Tibial artery (tissue), 4 donors: ENCODE results near the gene PKIB.

Experiments used
- DNase-seq, 2 donors: peaks; one replicate each; pipeline ENCODE4 v3.0.0-alpha.2; 2019
- H3K27ac ChIP-seq, 2 donors: fragments of 200-600 bp; sonication (generic) in 1 of 2; 1 replicate in 1 of 2; 2 replicates in 1 of 2; pipeline ENCODE4 v1.5.1; 2018 to 2019; ENCODE audit warnings: mild to moderate bottlenecking in 1 of 2
- H3K27me3 ChIP-seq, 2 donors: fragments of 200-600 bp; sonication (generic) in 1 of 2; one replicate each; pipeline versions ENCODE4 v1.5.1 to v1.6.0; 2016 to 2019
- H3K36me3 ChIP-seq, 3 donors: fragments of 200-600 bp; sonication (generic) in 2 of 3; one replicate each; pipeline ENCODE4 v1.5.1; 2016 to 2019; ENCODE audit warnings: mild to moderate bottlenecking in 2 of 3
- H3K4me1 ChIP-seq, 4 donors: fragments of 200-600 bp; sonication (generic) in 2 of 4; 1 replicate in 3 of 4; 2 replicates in 1 of 4; pipeline ENCODE4 v1.5.1; 2016 to 2019
- H3K4me3 ChIP-seq, 2 donors: fragments of 200-600 bp; sonication (generic) in 1 of 2; 1 replicate in 1 of 2; 2 replicates in 1 of 2; pipeline ENCODE4 v1.5.1; 2018 to 2019; ENCODE audit warnings: mild to moderate bottlenecking in 2 of 2
- H3K9me3 ChIP-seq, 3 donors: fragments of 200-600 bp; sonication (generic) in 1 of 3; one replicate each; pipeline ENCODE4 v1.5.1; 2016 to 2019
- CTCF ChIP-seq, 2 experiments: fragments of 200-600 bp in 1 of 2; fragments of 450-650 bp in 1 of 2; IDR thresholded peaks; one replicate each; pipeline ENCODE4 v1.5.1; 2017 to 2019; ENCODE audit warnings: antibody characterized with exemption in 2 of 2, mild to moderate bottlenecking in 1 of 2, moderate library complexity in 1 of 2
- intact Hi-C: fragments of 100-400 bp; cut with DNase I; formaldehyde crosslinking; loops from one replicate; pipeline ENCODE4 v1.15.0; 2023; ENCODE audit warnings: low total_unique reads

Gene PKIB

DNA sequence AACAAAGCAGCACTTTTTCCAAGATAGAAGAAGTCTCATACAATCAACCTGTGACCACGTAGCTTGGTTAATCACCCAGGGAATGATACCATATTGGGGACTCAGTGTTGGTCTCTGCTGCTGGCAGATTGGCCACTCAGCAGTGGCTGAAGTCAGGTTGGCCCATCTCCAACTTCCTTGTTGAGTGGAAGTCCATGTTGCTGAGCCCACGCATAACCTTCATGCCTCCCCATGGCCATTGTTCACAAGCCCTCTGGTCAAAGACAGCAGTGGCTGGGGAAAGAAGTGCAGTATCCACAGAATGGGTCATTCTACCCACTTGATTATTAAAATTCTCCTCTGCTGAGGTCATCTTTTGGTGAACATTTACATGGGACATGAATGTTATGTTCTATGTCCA lies 38.5 kb downstream of the PKIB start:
- no peak for TF ChIP-seq CTCF (IDR thresholded peaks at IDR 0.05)

DNA sequence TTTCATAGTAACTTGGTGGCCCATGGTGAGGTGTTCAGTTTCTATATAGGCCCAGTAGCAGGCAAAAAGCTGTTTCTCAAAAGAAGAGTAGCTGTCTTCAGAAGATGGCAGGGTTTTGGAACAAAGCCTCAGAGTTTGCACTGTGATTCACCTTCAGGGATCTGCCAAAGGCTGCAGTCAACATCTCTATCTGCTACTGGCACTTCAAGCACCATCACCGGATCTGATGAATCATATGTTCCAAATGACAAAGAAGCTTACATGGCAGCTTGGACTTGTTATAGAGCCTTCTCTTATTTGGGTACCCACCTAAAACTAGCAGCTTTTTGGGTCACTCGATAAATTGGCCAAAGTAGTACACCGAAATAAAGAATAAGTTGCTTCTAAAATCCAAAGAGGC lies 39.5 kb downstream of the PKIB start:
- DNase-seq, result no peak
- Histone ChIP-seq H3K4me3 (no peak overlapping the region), H3K27me3 (no peaks in the 10 kb centered on the region), H3K4me1 (no peaks in the 10 kb centered on the region), H3K36me3 (no peaks in the 10 kb centered on the region), H3K9me3 (no peaks in the 10 kb centered on the region), H3K27ac (no peak overlapping the region)
- TF ChIP-seq CTCF (IDR thresholded peaks at IDR 0.05), result no peak
- intact Hi-C loops, result no loop called here

More for the DNA sequence above, 38.5 kb downstream of the PKIB start:
- no peak overlapping the region for H3K4me3 ChIP-seq
- no peaks in the 10 kb centered on the region for H3K36me3 ChIP-seq
- intact Hi-C loops, result no loop called here
- no peaks in the 10 kb centered on the region for H3K9me3 ChIP-seq
- no peak for DNase-seq
- no peak overlapping the region for H3K27ac ChIP-seq
- H3K4me1 ChIP-seq, result no peaks in the 10 kb centered on the region
- H3K27me3 ChIP-seq, result no peaks in the 10 kb centered on the region

DNA sequence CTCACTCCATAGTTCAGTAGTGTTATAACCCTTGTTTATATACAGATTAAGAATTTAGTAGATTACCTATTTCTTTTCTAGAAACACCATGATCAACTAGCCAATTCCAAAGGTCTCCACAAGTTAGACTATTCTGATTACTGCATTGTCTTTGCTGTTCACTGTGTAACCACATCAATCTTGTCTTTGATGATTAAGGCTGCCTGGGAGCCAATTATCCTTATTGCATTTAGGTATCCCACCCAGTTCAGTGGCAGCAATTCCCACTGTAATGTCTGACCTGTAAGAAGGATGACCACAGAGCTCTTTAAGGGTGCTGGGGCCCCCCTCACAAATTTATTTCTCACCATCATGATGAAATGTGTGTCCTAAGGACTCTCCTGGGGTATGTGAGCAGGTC lies 40.2 kb downstream of the PKIB start:
- Histone ChIP-seq H3K36me3 (no peaks in the 10 kb centered on the region), H3K27ac (no peak overlapping the region), H3K27me3 (no peaks in the 10 kb centered on the region), H3K4me3 (no peak overlapping the region), H3K4me1 (no peaks in the 10 kb centered on the region), H3K9me3 (no peaks in the 10 kb centered on the region)
- TF ChIP-seq CTCF (IDR thresholded peaks at IDR 0.05), result no peak
- no peak for DNase-seq
- intact Hi-C loops, result no loop called here

DNA sequence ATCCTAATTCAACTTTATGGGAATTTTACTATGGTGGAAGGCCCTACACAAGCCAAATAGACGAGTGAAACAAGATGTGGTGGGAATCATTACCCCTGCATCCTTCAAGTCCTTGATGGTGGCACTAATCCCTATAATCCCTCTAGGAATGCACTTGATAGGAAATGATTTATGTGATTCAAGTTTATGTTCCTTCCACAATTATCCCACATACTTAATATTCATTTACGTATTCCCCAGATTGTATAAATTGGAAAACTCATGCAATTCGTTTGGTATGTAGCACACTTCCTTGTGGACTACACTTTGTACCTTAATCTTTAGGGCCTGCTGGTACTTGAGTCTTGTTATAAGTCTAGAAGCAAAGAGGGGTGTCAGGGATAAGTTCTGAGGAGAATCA lies 40.8 kb downstream of the PKIB start:
- H3K27me3 ChIP-seq, result no peaks in the 10 kb centered on the region

GRCh38 chr6:122651604-122652003 lies 41.4 kb downstream of the PKIB start:
- H3K27ac ChIP-seq, result no peak overlapping the region
- intact Hi-C loops, result no loop called here
- no peak overlapping the region for H3K4me3 ChIP-seq
- H3K9me3 ChIP-seq, result no peaks in the 10 kb centered on the region
- DNase-seq, result no peak
- H3K27me3 ChIP-seq, result no peaks in the 10 kb centered on the region
- H3K4me1 ChIP-seq, result no peaks in the 10 kb centered on the region
- TF ChIP-seq CTCF (IDR thresholded peaks at IDR 0.05), result no peak
- no peaks in the 10 kb centered on the region for H3K36me3 ChIP-seq

More for the DNA sequence above, 40.8 kb downstream of the PKIB start:
- H3K4me3 ChIP-seq, result no peak overlapping the region
- H3K27ac ChIP-seq, result no peak overlapping the region
- no peaks in the 10 kb centered on the region for H3K9me3 ChIP-seq
- DNase-seq, result no peak
- no peaks in the 10 kb centered on the region for H3K36me3 ChIP-seq
- no peaks in the 10 kb centered on the region for H3K4me1 ChIP-seq
- intact Hi-C loops, result no loop called here
- TF ChIP-seq CTCF (IDR thresholded peaks at IDR 0.05), result no peak

- Histone ChIP-seq H3K9me3 (no peaks in the 10 kb centered on the region), H3K4me1 (no peaks in the 10 kb centered on the region), H3K36me3 (no peaks in the 10 kb centered on the region), H3K4me3 (no peak overlapping the region), H3K27me3 (no peaks in the 10 kb centered on the region), H3K27ac (no peak overlapping the region)
- no peak for TF ChIP-seq CTCF (IDR thresholded peaks at IDR 0.05)
- intact Hi-C loops, result no loop called here
- no peak for DNase-seq
Observed at GRCh38 chr6:122652431-122652830, 42.2 kb downstream of the PKIB start.
